Heart right ventricle (tissue), 16 donors: ENCODE measurements around the gene COG6. TPM values are rescaled to one million over a fixed set of nuclear protein-coding genes. Genes with fewer than 3 reads are reported as not detected.

Source experiments
- ATAC-seq, 8 donors: fragments of 200-7000 bp; cut with Tn5 transposase; one replicate each; pipeline ENCODE4 v1.9.1; 2020; ENCODE audit warnings: mild to moderate bottlenecking in 8 of 8, moderate library complexity in 8 of 8, moderate number of reproducible peaks in 1 of 8
- DNase-seq, 2 donors: peaks; one replicate each; pipeline ENCODE4 v3.0.0-alpha.2; 2020
- H3K27ac ChIP-seq, 10 donors: fragments of 200-600 bp; sonication (generic) in 2 of 10; one replicate each; pipeline versions ENCODE4 v1.5.0 to v1.8.0; 2020 to 2022; ENCODE audit warnings: mild to moderate bottlenecking in 3 of 10
- H3K27me3 ChIP-seq, 7 donors: fragments of 200-600 bp; one replicate each; pipeline ENCODE4 v1.8.0; 2021 to 2022; ENCODE audit warnings: mild to moderate bottlenecking in 2 of 7
- H3K36me3 ChIP-seq, 9 donors: fragments of 200-600 bp; sonication (generic) in 1 of 9; one replicate each; pipeline versions ENCODE4 v1.5.0 to v1.8.0; 2020 to 2022; ENCODE audit warnings: mild to moderate bottlenecking in 2 of 9
- H3K4me1 ChIP-seq, 9 donors: fragments of 200-600 bp; sonication (generic) in 1 of 9; one replicate each; pipeline versions ENCODE4 v1.5.0 to v1.8.0; 2020 to 2022; ENCODE audit warnings: mild to moderate bottlenecking in 4 of 9
- H3K4me3 ChIP-seq, 10 donors: fragments of 200-600 bp; sonication (generic) in 2 of 10; one replicate each; pipeline versions ENCODE4 v1.5.0 to v1.8.0; 2020 to 2022; ENCODE audit warnings: mild to moderate bottlenecking in 7 of 10, moderate library complexity in 2 of 10
- H3K9me3 ChIP-seq, 11 donors: fragments of 200-600 bp in 10 of 11; sonication (generic) in 2 of 11; one replicate each; pipeline versions ENCODE4 v1.5.0 to v1.8.0; 2013 to 2022; ENCODE audit warnings: mild to moderate bottlenecking in 2 of 11, control low read depth in 1 of 11, moderate library complexity in 1 of 11
- CTCF ChIP-seq, 9 donors: fragments of 200-600 bp; sonication (generic) in 2 of 9; IDR thresholded peaks; one replicate each; pipeline versions ENCODE4 v1.5.0 to v1.8.0; 2021 to 2022; ENCODE audit warnings: antibody characterized with exemption in 9 of 9, mild to moderate bottlenecking in 5 of 9, moderate library complexity in 1 of 9
- WGBS, 2 donors: extraction: QIAGEN DNeasy Blood & Tissue Kit; methylation state at CpG; one replicate each; pipeline ENCODE4 v1.1.7; 2013; ENCODE audit warnings: inconsistent platforms in 1 of 2; 5-methylcytosine and 5-hydroxymethylcytosine counted together
- intact Hi-C, 10 donors: fragments of 100-400 bp; cut with DNase I; formaldehyde crosslinking; loops; one replicate each; pipeline versions ENCODE4 v1.11.1 to v1.14.2; 2022
- polyA plus RNA-seq, 2 donors: library from polyadenylated mRNA; stranded (reverse); fragments of 200-250 nt; gene quantifications; one replicate each; pipeline ENCODE4 v1.2.3, GENCODE V29; 2013
- total RNA-seq, 10 donors: library from RNA; stranded (reverse); fragmentation: NEBNext Ultra II Directional in 3 of 10; extraction: Animal tissue kit (Norgen Biotek cat#: 25700) in 3 of 10; gene quantifications; one replicate each; pipeline versions ENCODE4 v1.2.1 to v1.2.4, GENCODE V29; 2021 to 2023
- donor health status: Arrhythmogenic right ventricular cardiomyopathy.
- donor health status: ischemic (EF 13 %, LVEDD 7.1; RV severe dilation, severe dysfunction).
- donor health status: healthy with polysubstance abuse.
- donor health status: DM: no; HTN: yes; CAD: no.
- donor health status: DM: no; HTN: no; CAD: no.
- donor health status: ischemic (EF 25% LVEDD 6.9; RV normal size, moderate dysfunction).
- donor health status: ischemic (EF 25% LVEDD 5.7; RV mildly dilated, moderate dysfunction).
- donor health status: healthy.
- donor health status: DM: yes; HTN: yes; CAD: no.
- donor health status: Ischemic cardiomyopathy.
- donor health status: ischemic (EF 35%, LVEDD 5.7; RV mildly dilated, moderate dysfunction).
- donor health status: nonischemic (EF 11% LVEDD 7.7; RV severe dilation, severe dysfunction).
- donor health status: DM: yes; HTN: yes; CAD: no.
- donor health status: PGD.
- donor health status: ischemic (EF 29% LVEDD 5.4; RV normal size, mild dysfunction).
- donor health status: nonischemic (EF 23%, LVEDD 6.1; RV moderate dilation, normal function).

The COG6 gene
- total and polyA plus RNA-seq, 12 donors = 7.0 to 48.3 (median 29.8) TPM

GRCh38 chr13:39783051-39783450 lies 127.6 kb downstream of the COG6 start:
- peak in 3 of 9 donors; percentile 17 to 35 (median 31) for TF ChIP-seq CTCF (IDR thresholded peaks at IDR 0.05)
- no peak for ATAC-seq
- Histone ChIP-seq H3K27me3 (no peaks in the 10 kb centered on the region), H3K27ac (no peak overlapping the region), H3K9me3 (peaks cover 0 to 10% (median 4%) of the 10 kb centered on the region in 11 donors), H3K36me3 (no peaks in the 10 kb centered on the region), H3K4me1 (peaks cover 0 to 23% (median 5%) of the 10 kb centered on the region in 9 donors), H3K4me3 (no peak overlapping the region)
- no peak for DNase-seq
- WGBS, 2 donors = 86% methylated on average over 1 of the region's 1 CpG
- intact Hi-C loops = loop anchor here in 2 of 10 donors (5.0 to 10.0 kb wide), 2 partner anchors 162 to 899 kb away; no protein-coding TSS in a partner anchor

- H3K27me3 ChIP-seq = no peaks in the 10 kb centered on the region
- no peaks in the 10 kb centered on the region for H3K36me3 ChIP-seq
- no peak overlapping the region for H3K4me3 ChIP-seq
- no peak overlapping the region for H3K27ac ChIP-seq
- ATAC-seq = no peak
- H3K4me1 ChIP-seq = peaks cover 0 to 32% (median 5%) of the 10 kb centered on the region in 9 donors
- H3K9me3 ChIP-seq = peaks cover 0 to 8% (median 0%) of the 10 kb centered on the region in 11 donors
- no peak for DNase-seq
- intact Hi-C loops = loop anchor here in 2 of 10 donors (5.0 to 10.0 kb wide), 2 partner anchors 160 to 898 kb away; no protein-coding TSS in a partner anchor
- WGBS, 2 donors = 92 to 100% methylated on average over 1 of the region's 1 CpG
- no peak for TF ChIP-seq CTCF (IDR thresholded peaks at IDR 0.05)
Observed at GRCh38 chr13:39784347-39784746, 128.9 kb downstream of the COG6 start.

- intact Hi-C loops = loop anchor here in 2 of 10 donors (5.0 to 10.0 kb wide), 2 partner anchors 159 to 896 kb away; no protein-coding TSS in a partner anchor
- Histone ChIP-seq H3K9me3 (peaks cover 0 to 17% (median 4%) of the 10 kb centered on the region in 11 donors), H3K36me3 (no peaks in the 10 kb centered on the region), H3K4me1 (peaks cover 0 to 32% (median 5%) of the 10 kb centered on the region in 9 donors), H3K27me3 (no peaks in the 10 kb centered on the region), H3K27ac (peak overlapping the region in 5 of 10 donors; percentile 6 to 55 (median 10)), H3K4me3 (no peak overlapping the region)
- TF ChIP-seq CTCF (IDR thresholded peaks at IDR 0.05) = no peak
- DNase-seq (no peak), ATAC-seq (peak in 3 of 8 donors; percentile 10 to 25 (median 23))
- WGBS, 2 donors = 33 to 42% methylated on average over 4 of the region's 4 CpGs
Observed at GRCh38 chr13:39786091-39786490, 130.6 kb downstream of the COG6 start.

GRCh38 chr13:39787086-39787487 lies 131.6 kb downstream of the COG6 start:
- no peak overlapping the region for H3K4me3 ChIP-seq
- peaks cover 0 to 32% (median 5%) of the 10 kb centered on the region in 9 donors for H3K4me1 ChIP-seq
- H3K9me3 ChIP-seq = peaks cover 0 to 17% (median 4%) of the 10 kb centered on the region in 11 donors
- peak in 1 of 2 donors; percentile 21 for DNase-seq
- 41 to 59% methylated on average over 1 of the region's 1 CpG for WGBS, 2 donors
- ATAC-seq = peak in 6 of 8 donors; percentile 38 to 76 (median 58)
- H3K27me3 ChIP-seq = no peaks in the 10 kb centered on the region
- intact Hi-C loops = loop anchor here in 2 of 10 donors (5.0 to 10.0 kb wide), 2 partner anchors 158 to 895 kb away; no protein-coding TSS in a partner anchor
- peak overlapping the region in 3 of 10 donors; percentile 6 to 42 (median 11) for H3K27ac ChIP-seq
- no peaks in the 10 kb centered on the region for H3K36me3 ChIP-seq
- no peak for TF ChIP-seq CTCF (IDR thresholded peaks at IDR 0.05)
